ENCODE measurements around the gene TULP4.
"Not testable (repeated sequence)": the region's sequence is repeated elsewhere in the genome, so short reads cannot be mapped to it uniquely, and the experiment has no call there.

TULP4 gene

GRCh38 chr6:158477722-158478121 lies 165.5 kb downstream of the TULP4 start:
- DNase-seq, result not testable (repeated sequence)

- no peak for DNase-seq
These were observed 168.7 kb downstream of the TULP4 start for GRCh38 chr6:158480989-158481388.

GRCh38 chr6:158481690-158482473 lies 169.6 kb downstream of the TULP4 start:
- peak; percentile 64 for DNase-seq

- DNase-seq, result no peak
These were observed 173.2 kb downstream of the TULP4 start for GRCh38 chr6:158485431-158485830.

GRCh38 chr6:158487495-158487894 lies 175.2 kb downstream of the TULP4 start:
- DNase-seq, result no peak

- no peak for DNase-seq
These were observed 175.8 kb downstream of the TULP4 start for GRCh38 chr6:158488065-158488464.

DNA sequence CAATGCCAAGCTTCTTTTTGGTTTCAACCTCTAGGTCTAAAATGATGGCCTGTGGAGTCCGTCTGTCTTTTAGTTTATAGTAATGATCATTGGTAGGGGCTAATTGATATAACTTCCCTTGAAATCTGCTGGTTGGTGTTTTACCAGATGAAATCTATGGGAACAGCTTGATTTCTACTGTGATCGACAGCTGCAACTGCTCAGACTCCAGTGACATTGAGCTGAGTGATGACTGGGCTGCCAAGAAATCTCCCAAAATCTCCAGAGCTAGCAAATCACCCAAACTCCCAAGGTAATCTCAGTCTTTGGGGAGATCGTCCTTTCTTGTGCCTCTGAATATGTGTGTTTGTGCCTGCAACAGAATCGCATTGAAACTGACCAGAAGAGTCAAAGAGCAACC lies 177.2 kb downstream of the TULP4 start:
- no peak for DNase-seq

DNA sequence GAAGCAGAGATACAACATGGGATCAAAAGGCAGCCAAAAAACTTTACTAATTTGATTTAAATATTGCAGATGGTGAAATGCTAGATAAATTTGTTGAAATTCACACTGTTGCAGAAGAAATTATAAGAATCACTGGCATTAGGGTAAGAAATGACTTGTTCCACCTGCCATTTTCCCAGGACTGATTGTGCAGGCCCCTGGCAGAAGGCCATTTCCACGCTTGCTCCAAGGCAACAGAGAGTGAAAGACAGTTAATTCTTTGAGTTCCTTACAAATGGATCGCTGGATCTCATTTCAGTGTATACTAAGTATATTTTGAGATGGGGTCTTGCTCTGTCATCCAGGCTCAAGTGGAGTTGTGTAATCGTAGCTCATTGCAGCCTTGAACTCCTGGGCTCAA lies 180.6 kb downstream of the TULP4 start:
- no peak for DNase-seq

GRCh38 chr6:158496700-158497099 lies 184.4 kb downstream of the TULP4 start:
- DNase-seq, result no peak

DNA sequence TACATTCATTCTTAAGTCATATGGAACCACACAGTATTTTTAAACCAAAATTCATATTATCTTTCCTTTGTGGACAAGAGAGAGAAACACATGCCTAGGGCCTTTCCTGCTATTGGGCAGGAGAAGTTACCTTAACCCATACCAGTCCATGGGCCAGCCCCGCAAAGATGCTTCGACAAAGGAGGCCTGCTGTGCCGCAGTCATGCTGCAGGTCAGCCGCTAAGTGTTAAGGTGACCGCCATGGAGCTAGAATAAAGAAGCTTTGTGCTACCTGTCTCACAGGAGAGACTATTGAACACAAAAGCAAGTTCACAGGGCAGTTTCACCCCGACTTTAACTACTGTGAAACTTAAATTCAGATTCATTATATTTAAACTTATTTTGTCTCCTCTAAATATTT lies 185.4 kb downstream of the TULP4 start:
- no peak for DNase-seq

DNA sequence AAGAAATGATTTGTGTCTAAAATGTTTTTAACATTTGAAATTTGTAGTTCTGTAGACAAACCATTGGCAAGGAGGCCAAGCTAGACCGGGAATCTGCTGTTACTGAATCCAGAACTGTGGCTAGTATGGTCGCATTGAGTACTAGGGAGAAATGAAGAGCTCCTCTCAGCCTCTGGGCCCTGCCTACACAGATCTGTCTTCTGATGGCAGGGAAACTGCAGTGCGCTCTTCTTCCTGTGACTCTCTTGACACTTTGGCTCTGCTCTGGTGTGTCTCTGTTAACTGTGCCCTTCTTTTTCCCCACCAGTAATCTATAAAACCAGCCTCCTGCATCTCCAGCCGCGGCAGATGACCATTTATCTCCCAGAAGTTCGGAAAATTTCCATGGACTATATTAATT lies 186.1 kb downstream of the TULP4 start:
- DNase-seq, result no peak

GRCh38 chr6:158499601-158500000 lies 187.3 kb downstream of the TULP4 start:
- no peak for DNase-seq

DNA sequence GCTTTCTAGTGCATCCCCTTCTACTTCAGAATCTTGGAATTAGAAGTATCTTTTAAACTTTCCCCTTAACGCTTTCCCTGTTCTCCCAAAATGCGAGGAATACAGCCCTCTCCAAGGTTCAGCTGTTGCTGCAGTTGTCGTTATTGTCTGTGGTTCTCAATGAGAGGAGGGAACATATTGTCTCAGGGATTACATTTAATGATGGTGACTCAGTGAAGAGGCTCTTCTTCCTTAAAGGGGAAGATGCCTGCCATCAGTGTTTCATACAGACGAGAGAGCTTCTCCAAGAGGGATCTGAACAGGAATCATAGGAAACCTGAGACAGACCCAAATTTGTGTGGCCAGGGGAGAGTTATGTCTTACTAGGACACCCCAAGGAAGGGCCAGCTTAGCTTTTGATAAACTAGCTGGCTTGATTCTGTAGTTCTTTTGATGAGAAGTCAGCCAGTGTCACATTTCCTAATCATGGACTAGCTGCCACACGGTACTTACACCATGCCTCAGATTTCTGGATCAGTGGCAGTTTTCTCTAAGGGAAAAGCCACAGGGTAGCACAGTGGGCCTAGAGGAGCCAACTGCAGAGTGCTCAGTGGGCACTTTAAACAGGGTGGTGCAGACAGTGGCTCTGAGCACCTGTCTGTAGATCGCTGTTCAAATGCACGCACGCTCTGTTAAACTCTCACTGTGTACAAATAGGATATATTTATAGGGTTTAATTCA lies 187.9 kb downstream of the TULP4 start:
- DNase-seq, result no peak

- no peak for DNase-seq
These were observed 189.3 kb downstream of the TULP4 start for GRCh38 chr6:158501360-158502262.

- no peak for DNase-seq
These were observed 190.1 kb downstream of the TULP4 start for GRCh38 chr6:158502263-158502950.

- DNase-seq, result no peak
These were observed 191.0 kb downstream of the TULP4 start for GRCh38 chr6:158503222-158503621.

DNA sequence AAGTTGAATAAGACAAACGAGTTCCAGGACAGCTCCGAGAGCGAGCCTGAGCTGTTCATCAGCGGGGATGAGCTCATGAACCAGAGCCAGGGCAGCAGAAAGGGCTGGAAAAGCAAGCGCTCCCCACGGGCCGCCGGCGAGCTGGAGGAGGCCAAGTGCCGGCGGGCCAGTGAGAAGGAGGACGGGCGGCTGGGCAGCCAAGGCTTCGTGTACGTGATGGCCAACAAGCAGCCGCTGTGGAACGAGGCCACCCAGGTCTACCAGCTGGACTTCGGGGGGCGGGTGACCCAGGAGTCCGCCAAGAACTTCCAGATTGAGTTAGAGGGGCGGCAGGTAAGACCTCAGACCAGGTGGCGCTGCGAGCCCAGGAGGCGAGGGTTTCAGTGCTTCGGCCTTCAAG lies 191.6 kb downstream of the TULP4 start:
- DNase-seq, result no peak

- no peak for DNase-seq
These were observed 192.9 kb downstream of the TULP4 start for GRCh38 chr6:158505194-158505593.

GRCh38 chr6:158506601-158507000 lies 194.3 kb downstream of the TULP4 start:
- DNase-seq, result no peak

GRCh38 chr6:158507174-158507573 lies 194.9 kb downstream of the TULP4 start:
- DNase-seq, result no peak

DNA sequence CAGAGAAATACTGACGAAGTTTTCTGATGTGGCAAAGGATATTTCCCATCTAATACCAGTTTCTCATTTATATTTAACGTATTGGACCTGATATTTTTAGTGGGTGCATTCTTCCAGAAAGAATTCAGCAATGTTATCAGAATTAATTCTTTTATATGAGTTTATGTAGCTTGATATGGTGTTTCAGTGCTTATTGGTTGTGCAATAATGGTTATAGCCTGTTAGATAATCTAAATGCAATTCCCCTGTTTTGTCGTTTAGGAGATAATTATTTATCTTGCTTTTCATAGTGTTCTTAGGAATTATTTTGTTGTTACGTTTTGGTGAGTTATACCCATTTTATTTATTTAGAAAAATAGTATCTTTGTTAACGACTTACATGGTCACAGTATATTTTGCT lies 196.2 kb downstream of the TULP4 start:
- DNase-seq, result no peak

- no peak for DNase-seq
These were observed 197.2 kb downstream of the TULP4 start for GRCh38 chr6:158509465-158509864.

DNA sequence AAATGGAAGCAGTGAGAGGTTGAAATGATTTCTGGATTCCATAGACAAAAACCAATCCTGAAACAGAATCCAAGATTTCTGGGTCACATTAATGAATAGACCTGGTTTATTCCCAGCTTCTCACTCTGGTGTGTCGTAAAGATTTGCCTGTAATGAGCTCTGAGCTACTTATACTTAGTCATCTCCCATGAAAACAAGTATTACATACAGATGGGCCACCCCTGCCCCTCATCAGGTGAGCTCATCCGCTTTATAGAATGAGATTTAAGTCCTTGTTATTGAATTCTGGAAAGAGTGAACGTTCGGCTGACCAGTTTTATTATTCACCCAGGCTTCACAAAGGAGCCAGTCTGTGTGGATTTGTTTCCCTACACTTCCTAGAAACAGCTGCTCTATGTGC lies 200.5 kb downstream of the TULP4 start:
- no peak for DNase-seq
